Measurements from ENCODE around the gene SLC10A7.

SLC10A7 gene

DNA sequence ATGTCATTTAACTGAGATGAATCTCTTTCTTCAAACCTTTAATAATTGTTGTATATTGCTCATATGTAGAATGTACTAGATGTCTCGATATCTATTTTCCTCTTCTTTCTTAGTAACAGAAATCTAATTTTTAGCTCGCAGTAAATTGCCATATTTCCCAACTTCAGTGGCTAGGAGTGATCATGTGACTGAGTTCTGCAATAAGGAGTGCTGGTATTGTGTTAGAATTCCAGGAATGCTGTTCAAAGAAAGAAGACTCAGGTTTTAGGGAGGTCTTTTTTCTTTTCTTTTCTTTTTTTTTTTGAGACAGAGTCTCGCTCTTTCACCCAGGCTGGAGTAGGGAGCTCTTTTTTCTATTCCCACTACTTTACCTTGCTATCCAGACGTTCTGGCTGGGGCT lies 81.7 kb downstream of the SLC10A7 start:
- H3K27me3 ChIP-seq = no peaks in the 10 kb centered on the region
- no peaks in the 10 kb centered on the region for H3K9me3 ChIP-seq (replicated peaks in 1 of 11)
- no peak for TF ChIP-seq Cebpa-rat (IDR thresholded peaks at IDR 0.05)
- H4K20me1 ChIP-seq = no peaks in the 10 kb centered on the region
- H3K36me3 ChIP-seq = peaks cover 0 to 16% (median 0%) of the 10 kb centered on the region in 11 experiments; a peak in 7 of 22 replicates
- H3K4me2 ChIP-seq = no peak overlapping the region
- peaks cover 0 to 7% (median 0%) of the 10 kb centered on the region in 10 experiments; a peak in 1 of 20 replicates for H3K4me1 ChIP-seq
- H3K9ac ChIP-seq = no peak overlapping the region
- no peak overlapping the region for H3K27ac ChIP-seq
- no peak overlapping the region for H3K4me3 ChIP-seq

DNA sequence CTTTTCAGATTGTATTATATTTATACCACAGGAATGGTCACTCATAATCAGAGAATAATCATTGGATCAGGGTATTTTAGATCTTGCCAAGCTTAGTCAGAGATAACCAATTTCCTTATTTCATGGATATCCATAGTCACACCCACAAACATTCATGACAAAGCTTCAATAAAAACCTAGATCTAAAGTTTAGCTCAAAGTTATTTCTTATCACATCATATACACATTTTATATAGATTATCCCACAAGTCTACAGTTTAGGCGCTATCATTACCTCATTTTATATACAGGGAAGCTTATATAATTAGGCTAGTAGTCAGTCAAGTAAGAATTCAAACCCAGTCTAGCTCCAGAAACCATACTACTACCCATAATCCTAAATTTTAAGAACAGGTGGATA lies 82.3 kb downstream of the SLC10A7 start:
- Histone ChIP-seq H3K4me3 (no peak overlapping the region), H3K4me1 (peaks cover 0 to 7% (median 0%) of the 10 kb centered on the region in 10 experiments; a peak in 1 of 20 replicates), H3K27ac (no peak overlapping the region), H3K4me2 (no peak overlapping the region), H3K9ac (no peak overlapping the region), H3K27me3 (no peaks in the 10 kb centered on the region), H4K20me1 (no peaks in the 10 kb centered on the region), H3K9me3 (replicated peaks in 1 of 11) (no peaks in the 10 kb centered on the region), H3K36me3 (peaks cover 0 to 14% (median 0%) of the 10 kb centered on the region in 11 experiments; a peak in 2 of 22 replicates)
- no peak for TF ChIP-seq Cebpa-rat (IDR thresholded peaks at IDR 0.05)

DNA sequence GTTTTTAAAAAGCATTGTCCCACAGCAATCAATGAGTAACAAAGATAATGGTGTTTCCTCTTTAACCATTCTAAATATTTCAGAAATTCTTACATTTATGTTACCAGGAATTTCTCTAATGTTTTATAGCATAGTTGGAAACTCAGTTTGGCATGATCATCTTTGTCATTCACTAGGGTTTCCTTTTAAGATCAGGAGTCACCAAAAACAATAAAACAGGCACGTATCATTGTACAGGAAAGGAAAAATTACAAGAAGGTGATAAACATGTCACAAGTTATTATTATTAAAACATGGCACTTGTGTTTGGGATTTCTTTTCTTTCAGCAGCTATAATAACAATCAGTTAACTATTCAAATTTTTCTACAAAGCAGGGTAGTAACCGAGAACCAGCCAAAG lies 84.0 kb downstream of the SLC10A7 start:
- no peak for TF ChIP-seq Cebpa-rat (IDR thresholded peaks at IDR 0.05)
- Histone ChIP-seq H3K27ac (no peak overlapping the region), H3K9ac (no peak overlapping the region), H3K36me3 (peaks cover 0 to 14% (median 0%) of the 10 kb centered on the region in 11 experiments; a peak in 2 of 22 replicates), H3K4me3 (no peak overlapping the region), H3K4me1 (no peaks in the 10 kb centered on the region), H4K20me1 (no peaks in the 10 kb centered on the region), H3K27me3 (no peaks in the 10 kb centered on the region), H3K4me2 (no peak overlapping the region), H3K9me3 (replicated peaks in 1 of 11) (no peaks in the 10 kb centered on the region)

DNA sequence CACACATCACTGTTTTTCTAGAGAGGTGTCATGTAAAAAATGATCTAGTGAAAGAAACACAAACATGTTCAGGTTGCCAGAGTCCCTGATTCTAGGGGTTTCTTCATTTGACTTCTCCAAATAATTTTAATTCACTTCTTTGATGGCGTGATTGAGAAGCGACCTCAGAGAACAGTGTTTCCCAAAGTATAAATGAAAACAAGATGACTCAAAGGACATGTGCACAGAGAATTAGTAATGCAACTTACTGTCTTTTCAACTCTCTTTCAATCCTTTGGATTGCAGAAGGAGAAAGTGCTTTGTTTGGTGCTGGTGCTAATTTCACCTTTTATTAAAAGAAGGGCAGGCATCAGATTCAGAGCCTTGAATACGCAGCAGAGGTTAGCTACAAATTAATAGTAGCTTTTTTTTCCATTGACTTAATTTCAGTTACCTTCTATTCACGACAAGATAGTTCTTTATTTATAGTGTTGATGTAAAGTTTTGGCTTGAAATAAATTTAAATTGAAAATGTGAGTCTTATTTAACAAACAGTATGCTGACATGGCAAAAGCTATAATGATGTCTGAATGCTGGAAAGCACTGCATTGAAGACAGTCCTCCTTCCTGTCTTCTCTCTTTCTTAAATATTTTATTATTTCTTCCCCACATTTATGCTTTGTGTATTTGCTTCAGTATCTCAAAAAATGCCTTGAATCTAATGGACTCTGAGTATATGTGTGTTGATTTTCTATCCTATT lies 85.1 kb downstream of the SLC10A7 start:
- Histone ChIP-seq H3K27ac (no peak overlapping the region), H4K20me1 (no peaks in the 10 kb centered on the region), H3K27me3 (no peaks in the 10 kb centered on the region), H3K4me1 (no peaks in the 10 kb centered on the region), H3K9ac (no peak overlapping the region), H3K4me2 (no peak overlapping the region), H3K36me3 (peaks cover 0 to 14% (median 0%) of the 10 kb centered on the region in 11 experiments; a peak in 2 of 22 replicates), H3K9me3 (replicated peaks in 1 of 11) (no peaks in the 10 kb centered on the region), H3K4me3 (no peak overlapping the region)
- no peak for TF ChIP-seq Cebpa-rat (IDR thresholded peaks at IDR 0.05)

DNA sequence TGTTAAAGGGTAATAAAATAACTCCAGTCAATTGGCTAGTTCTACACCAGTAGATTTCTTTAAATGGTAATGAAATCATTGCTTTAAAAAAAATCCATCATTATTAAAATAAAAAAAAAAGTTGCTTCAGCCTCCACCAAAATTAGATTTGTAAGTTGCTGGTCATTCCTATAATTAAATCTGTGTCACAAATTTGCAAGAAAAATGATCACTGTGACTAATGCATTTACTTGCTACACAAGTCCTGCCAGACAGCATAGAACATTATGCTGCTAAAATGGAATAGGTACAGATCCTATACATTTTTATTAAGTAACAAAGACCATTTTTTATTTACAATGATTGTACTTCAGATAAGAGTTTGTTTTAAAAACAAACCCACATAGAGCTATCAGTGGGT lies 85.8 kb downstream of the SLC10A7 start:
- Histone ChIP-seq H4K20me1 (no peaks in the 10 kb centered on the region), H3K4me3 (no peak overlapping the region), H3K27ac (no peak overlapping the region), H3K36me3 (peaks cover 0 to 12% (median 0%) of the 10 kb centered on the region in 11 experiments; a peak in 2 of 22 replicates), H3K4me1 (no peaks in the 10 kb centered on the region), H3K4me2 (no peak overlapping the region), H3K9me3 (replicated peaks in 1 of 11) (no peaks in the 10 kb centered on the region), H3K27me3 (no peaks in the 10 kb centered on the region), H3K9ac (no peak overlapping the region)
- no peak for TF ChIP-seq Cebpa-rat (IDR thresholded peaks at IDR 0.05)

- Histone ChIP-seq H3K4me1 (no peaks in the 10 kb centered on the region), H3K4me3 (no peak overlapping the region), H3K27me3 (no peaks in the 10 kb centered on the region), H3K9me3 (replicated peaks in 1 of 11) (no peaks in the 10 kb centered on the region), H3K27ac (no peak overlapping the region), H4K20me1 (no peaks in the 10 kb centered on the region), H3K9ac (no peak overlapping the region), H3K36me3 (0 out of 22 replicates have a peak, but pooled peaks cover 0 to 7% (median 0%) of the 10 kb centered on the region in 11 experiments), H3K4me2 (no peak overlapping the region)
- TF ChIP-seq Cebpa-rat (IDR thresholded peaks at IDR 0.05) = no peak
These were observed 89.7 kb downstream of the SLC10A7 start for GRCh38 chr4:146432065-146432464.

DNA sequence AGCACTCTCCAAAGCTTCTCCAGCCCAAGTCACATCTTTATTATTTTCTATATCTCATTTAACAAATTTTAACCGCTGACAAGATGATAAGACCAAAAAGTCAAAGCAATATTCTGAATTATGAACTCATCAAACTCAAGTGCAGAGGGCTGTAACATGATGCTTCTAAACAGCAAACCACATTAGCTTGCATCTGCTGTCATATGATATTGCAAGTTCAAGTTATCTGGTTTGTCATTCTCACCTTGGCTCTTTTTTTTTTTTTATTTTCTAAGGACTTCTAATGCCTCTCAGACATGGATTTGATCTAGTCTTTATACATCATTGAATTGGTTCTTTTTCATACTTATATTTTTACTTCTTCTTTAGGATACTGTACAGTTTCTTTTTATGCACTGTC lies 93.4 kb downstream of the SLC10A7 start:
- Histone ChIP-seq H3K4me2 (no peak overlapping the region), H3K9ac (no peak overlapping the region), H3K27me3 (no peaks in the 10 kb centered on the region), H3K36me3 (no peaks in the 10 kb centered on the region), H3K4me3 (no peak overlapping the region), H4K20me1 (no peaks in the 10 kb centered on the region), H3K27ac (no peak overlapping the region), H3K9me3 (replicated peaks in 1 of 11) (no peaks in the 10 kb centered on the region), H3K4me1 (no peaks in the 10 kb centered on the region)
- TF ChIP-seq Cebpa-rat (IDR thresholded peaks at IDR 0.05) = no peak

- Histone ChIP-seq H3K9me3 (replicated peaks in 1 of 11) (no peaks in the 10 kb centered on the region), H3K27ac (no peak overlapping the region), H4K20me1 (no peaks in the 10 kb centered on the region), H3K9ac (no peak overlapping the region), H3K27me3 (no peaks in the 10 kb centered on the region), H3K4me2 (no peak overlapping the region), H3K4me3 (no peak overlapping the region), H3K4me1 (no peaks in the 10 kb centered on the region), H3K36me3 (peaks cover 0 to 5% (median 0%) of the 10 kb centered on the region in 11 experiments; a peak in 1 of 22 replicates)
- TF ChIP-seq Cebpa-rat (IDR thresholded peaks at IDR 0.05) = no peak
These were observed 103.9 kb downstream of the SLC10A7 start for GRCh38 chr4:146417822-146418221.

- no peaks in the 10 kb centered on the region for H3K9me3 ChIP-seq (replicated peaks in 1 of 11)
- no peaks in the 10 kb centered on the region for H3K27me3 ChIP-seq
- H3K27ac ChIP-seq = no peak overlapping the region
- H3K4me2 ChIP-seq = no peak overlapping the region
- peaks cover 0 to 4% (median 0%) of the 10 kb centered on the region in 11 experiments; a peak in 2 of 22 replicates for H3K36me3 ChIP-seq
- H4K20me1 ChIP-seq = no peaks in the 10 kb centered on the region
- H3K4me3 ChIP-seq = no peak overlapping the region
- H3K9ac ChIP-seq = no peak overlapping the region
- no peaks in the 10 kb centered on the region for H3K4me1 ChIP-seq
- TF ChIP-seq Cebpa-rat (IDR thresholded peaks at IDR 0.05) = no peak
These were observed 105.9 kb downstream of the SLC10A7 start for GRCh38 chr4:146415829-146416228.

DNA sequence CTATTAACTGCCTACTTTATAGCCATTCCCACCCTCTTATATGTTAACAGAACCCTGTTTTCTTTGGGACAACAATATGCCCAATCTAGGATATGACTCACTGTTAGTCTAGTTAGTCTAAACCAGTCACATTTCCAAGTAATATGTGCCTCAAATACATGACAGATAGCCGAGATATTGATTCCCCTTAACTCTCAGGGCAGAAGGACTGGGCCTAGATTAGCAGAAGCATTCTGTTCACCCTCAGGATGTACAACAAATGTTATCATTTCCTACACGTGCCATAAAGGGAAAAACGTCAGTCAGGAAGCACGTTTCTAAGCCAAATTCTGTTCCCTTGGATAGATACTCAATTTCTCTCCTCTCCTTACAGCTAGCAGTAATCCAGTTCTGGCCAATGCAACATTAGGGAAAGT lies 114.1 kb downstream of the SLC10A7 start:
- no peak overlapping the region for H3K9ac ChIP-seq
- no peak overlapping the region for H3K4me2 ChIP-seq
- H3K27ac ChIP-seq = no peak overlapping the region
- H3K9me3 ChIP-seq (replicated peaks in 1 of 11) = no peaks in the 10 kb centered on the region
- no peaks in the 10 kb centered on the region for H3K27me3 ChIP-seq
- H3K4me1 ChIP-seq = no peaks in the 10 kb centered on the region
- no peaks in the 10 kb centered on the region for H4K20me1 ChIP-seq
- H3K4me3 ChIP-seq = no peak overlapping the region
- no peak for TF ChIP-seq Cebpa-rat (IDR thresholded peaks at IDR 0.05)
- H3K36me3 ChIP-seq = peaks cover 0 to 4% (median 0%) of the 10 kb centered on the region in 11 experiments; a peak in 2 of 22 replicates
